SJCRH30 (cell line): ENCODE measurements around the gene FAM174C. TPM values are rescaled to one million over a fixed set of nuclear protein-coding genes. Genes with fewer than 3 reads are reported as not detected.
A peak's percentile ranks its signal among the peaks of the same experiment; 100 is the strongest.

ENCODE experiments used
- DNase-seq, 2 experiments: peaks; one replicate each; pipeline ENCODE4 v3.0.0-alpha.2; 2015 to 2020
- H3K27ac ChIP-seq: fragments of 250-450 bp; sonication (Bioruptor Pico); 2 replicates; pipeline ENCODE4 v1.5.1; 2020; ENCODE audit warnings: mild to moderate bottlenecking, moderate library complexity
- H3K27me3 ChIP-seq: fragments of 250-450 bp; sonication (Bioruptor Pico); 2 replicates; pipeline ENCODE4 v1.5.1; 2020; ENCODE audit warnings: mild to moderate bottlenecking, moderate library complexity
- H3K36me3 ChIP-seq: fragments of 250-450 bp; sonication (Bioruptor Pico); 2 replicates; pipeline ENCODE4 v1.5.1; 2020; ENCODE audit warnings: mild to moderate bottlenecking, moderate library complexity
- H3K4me1 ChIP-seq: fragments of 250-450 bp; sonication (Bioruptor Pico); 2 replicates; pipeline ENCODE4 v1.5.1; 2020; ENCODE audit warnings: mild to moderate bottlenecking, moderate library complexity
- H3K4me3 ChIP-seq: fragments of 250-450 bp; sonication (Bioruptor Pico); 2 replicates; pipeline ENCODE4 v1.5.1; 2020; ENCODE audit warnings: mild to moderate bottlenecking, moderate library complexity
- H3K9me3 ChIP-seq: fragments of 250-450 bp; sonication (Bioruptor Pico); replicated peaks from 2 replicates; pipeline ENCODE4 v1.5.1; 2020; ENCODE audit warnings: mild to moderate bottlenecking, moderate library complexity
- total RNA-seq: library from RNA; depleted of rRNA; stranded (reverse); fragments of >200 nt; shearing (Covaris generic); gene quantifications from 2 replicates; pipeline ENCODE4 v1.2.3, GENCODE V29; 2014

FAM174C gene
- total RNA-seq, 1 experiment from 2014 or later: 25.1 TPM

DNA sequence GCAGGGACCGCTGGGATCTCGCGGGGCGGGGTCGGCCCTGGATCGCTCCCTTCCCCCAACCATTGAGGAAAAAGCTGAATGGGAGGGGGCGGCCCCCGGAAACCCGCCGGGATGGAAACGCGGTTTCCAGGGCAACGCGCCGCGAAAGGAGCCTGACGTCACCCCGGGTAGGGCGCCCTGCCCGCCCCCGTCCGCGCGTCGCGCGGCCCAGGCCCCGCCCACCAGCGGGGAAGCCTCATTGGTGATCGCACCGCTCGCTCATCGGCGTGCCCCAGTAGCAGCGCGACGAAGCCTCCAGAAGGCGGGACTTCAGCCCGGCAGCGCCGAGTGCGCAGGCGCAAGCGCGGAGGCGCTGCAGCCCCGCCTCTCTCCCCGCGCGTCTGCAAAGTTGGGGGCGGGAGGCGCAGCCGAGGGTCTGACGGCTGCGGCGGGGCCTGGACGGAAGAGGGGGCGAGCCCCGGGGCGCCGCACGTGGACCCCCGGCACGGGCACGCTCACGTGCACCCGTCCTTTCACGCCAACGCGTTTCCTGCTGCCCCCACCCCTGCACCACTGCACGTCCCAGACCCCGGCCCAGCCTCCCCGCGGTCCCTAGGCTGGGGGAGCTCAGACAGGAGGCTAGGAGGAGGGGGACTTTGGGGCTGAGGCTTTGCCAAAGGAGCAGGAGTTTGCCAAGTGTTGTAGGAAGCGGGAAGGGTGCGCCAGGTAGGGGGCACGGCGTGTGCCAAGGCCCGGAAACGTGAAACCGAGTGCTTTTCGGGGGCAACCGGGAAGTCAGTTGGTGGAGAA is 14.4 kb upstream of the FAM174C start:
- H3K9me3 ChIP-seq: no peaks in the 10 kb centered on the region
- peak; percentile 95 to 96 for DNase-seq
- H3K27ac ChIP-seq: peak overlapping the region; percentile 81; the same call in 1 of the 2 replicates
- H3K36me3 ChIP-seq: peaks cover 6% of the 10 kb centered on the region
- H3K4me3 ChIP-seq: peak overlapping the region; percentile 62
- no peaks in the 10 kb centered on the region for H3K27me3 ChIP-seq
- H3K4me1 ChIP-seq: peaks cover 32% of the 10 kb centered on the region

DNA sequence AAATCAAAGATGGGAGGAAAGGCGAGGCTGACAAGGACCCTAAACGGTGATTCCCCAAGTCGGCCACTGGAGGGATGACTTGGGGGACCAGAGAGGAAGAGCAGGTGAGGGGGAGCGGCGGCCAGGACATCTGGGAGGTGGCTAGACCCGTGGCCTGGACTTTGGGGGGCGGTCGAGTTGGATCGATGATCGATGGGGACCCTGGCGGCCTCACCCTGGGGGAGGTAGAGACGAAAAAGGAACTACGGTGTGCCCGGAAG is 13.9 kb upstream of the FAM174C start:
- DNase-seq: peak in 1 of 2 experiments; percentile 59
- no peaks in the 10 kb centered on the region for H3K27me3 ChIP-seq
- H3K4me3 ChIP-seq: peak overlapping the region; percentile 62
- peaks cover 35% of the 10 kb centered on the region for H3K4me1 ChIP-seq
- peaks cover 4% of the 10 kb centered on the region for H3K36me3 ChIP-seq
- peak overlapping the region; percentile 81; the same call in 1 of the 2 replicates for H3K27ac ChIP-seq
- no peaks in the 10 kb centered on the region for H3K9me3 ChIP-seq

DNA sequence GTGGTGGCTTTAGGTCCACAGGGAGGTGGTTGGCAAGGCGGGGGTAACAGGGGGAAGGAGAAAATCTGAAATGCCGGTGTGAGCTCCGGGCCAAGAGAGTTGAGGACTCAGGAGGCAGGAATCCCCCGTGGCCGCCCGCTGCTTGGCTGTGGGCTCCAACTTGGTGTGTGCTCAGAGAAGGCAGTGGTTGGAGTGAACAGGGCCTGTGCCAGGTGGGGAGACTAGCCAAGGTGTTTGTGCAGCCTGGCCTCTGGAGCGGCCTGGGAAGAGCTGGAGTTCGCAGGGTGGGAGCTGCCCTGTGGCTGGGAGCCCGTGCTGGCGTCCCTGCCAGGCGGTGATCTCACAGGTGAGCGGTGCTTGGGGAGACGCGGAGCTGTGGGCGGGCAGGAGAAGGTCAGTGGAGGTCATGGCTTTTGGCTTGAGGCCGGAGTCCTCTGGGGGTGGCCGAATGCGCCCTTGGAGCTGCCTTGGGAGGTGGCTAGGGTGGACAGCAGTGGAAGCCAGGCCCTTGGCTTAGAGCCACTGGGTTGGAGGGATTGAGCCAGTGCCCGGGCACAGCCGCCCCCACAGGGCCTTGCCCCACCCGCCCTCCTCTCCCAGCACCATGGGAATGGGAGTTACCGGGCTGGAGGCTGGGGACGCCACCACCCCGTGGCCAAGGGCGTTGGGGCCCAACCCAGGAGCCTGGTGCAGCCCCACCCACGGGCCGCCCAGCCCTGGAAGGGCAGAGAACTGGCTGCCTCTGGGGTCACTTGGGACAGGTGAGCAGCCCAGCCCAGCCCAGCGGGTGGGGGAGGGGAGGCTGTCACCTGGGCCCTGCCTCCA is 13.3 kb upstream of the FAM174C start:
- DNase-seq: no peak
- Histone ChIP-seq H3K36me3 (no peaks in the 10 kb centered on the region; the same call in none of the 2 replicates), H3K27me3 (no peaks in the 10 kb centered on the region), H3K9me3 (no peaks in the 10 kb centered on the region), H3K4me1 (peaks cover 35% of the 10 kb centered on the region), H3K27ac (peak overlapping the region; percentile 81), H3K4me3 (peak overlapping the region; percentile 62)

DNA sequence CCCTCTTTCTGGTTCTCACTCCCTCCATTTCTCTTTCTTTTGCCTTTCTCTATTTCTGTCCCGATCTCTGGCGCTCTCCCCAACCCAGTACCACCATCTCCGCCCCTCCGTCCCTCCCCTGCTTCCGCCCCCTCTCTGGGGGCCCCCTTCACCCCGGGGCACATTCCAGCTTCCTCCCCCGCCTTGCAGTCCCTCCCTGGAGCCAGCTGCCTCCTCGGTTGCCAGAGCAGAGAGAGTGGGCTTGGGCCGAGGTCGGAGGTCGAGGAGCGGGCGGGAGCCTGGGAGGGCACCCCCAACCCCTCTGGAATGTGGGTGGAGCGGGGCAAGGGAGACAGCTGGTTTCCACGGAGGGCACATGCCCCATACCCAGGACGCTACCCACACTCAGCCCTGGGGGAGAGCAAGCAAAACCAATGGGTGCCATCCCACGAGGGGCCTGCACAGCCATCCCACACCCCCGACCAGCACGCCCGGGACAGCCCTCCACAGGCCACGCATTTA is 12.7 kb upstream of the FAM174C start:
- DNase-seq: peak; percentile 73 to 84
- Histone ChIP-seq H3K9me3 (no peaks in the 10 kb centered on the region), H3K27me3 (no peaks in the 10 kb centered on the region), H3K4me3 (peak overlapping the region; percentile 62), H3K36me3 (no peaks in the 10 kb centered on the region; the same call in none of the 2 replicates), H3K4me1 (peaks cover 35% of the 10 kb centered on the region), H3K27ac (peak overlapping the region; percentile 81)

DNA sequence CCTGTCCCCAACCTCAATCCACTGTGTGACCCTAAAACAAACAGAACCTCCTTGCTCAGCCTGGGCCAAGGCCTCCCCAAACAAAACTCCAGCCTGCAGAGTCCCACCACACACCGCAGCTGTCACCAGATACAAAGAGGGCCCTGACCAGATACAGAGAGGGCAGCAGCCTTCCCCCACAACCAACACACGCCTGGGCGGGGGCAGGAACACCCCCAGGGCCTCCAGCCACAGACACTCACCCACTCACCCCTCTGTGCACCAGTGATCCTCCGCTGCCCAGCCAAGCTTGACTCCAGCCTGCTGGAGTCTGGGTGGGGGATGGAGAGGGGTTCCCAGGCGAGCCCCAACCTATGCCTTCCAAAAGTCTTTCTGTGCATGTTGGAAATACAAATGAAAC is 12.1 kb upstream of the FAM174C start:
- Histone ChIP-seq H3K27me3 (no peaks in the 10 kb centered on the region), H3K36me3 (no peaks in the 10 kb centered on the region), H3K27ac (peak overlapping the region; percentile 81), H3K4me3 (peak overlapping the region; percentile 62), H3K4me1 (peaks cover 35% of the 10 kb centered on the region), H3K9me3 (no peaks in the 10 kb centered on the region)
- DNase-seq: peak; percentile 70 to 74

DNA sequence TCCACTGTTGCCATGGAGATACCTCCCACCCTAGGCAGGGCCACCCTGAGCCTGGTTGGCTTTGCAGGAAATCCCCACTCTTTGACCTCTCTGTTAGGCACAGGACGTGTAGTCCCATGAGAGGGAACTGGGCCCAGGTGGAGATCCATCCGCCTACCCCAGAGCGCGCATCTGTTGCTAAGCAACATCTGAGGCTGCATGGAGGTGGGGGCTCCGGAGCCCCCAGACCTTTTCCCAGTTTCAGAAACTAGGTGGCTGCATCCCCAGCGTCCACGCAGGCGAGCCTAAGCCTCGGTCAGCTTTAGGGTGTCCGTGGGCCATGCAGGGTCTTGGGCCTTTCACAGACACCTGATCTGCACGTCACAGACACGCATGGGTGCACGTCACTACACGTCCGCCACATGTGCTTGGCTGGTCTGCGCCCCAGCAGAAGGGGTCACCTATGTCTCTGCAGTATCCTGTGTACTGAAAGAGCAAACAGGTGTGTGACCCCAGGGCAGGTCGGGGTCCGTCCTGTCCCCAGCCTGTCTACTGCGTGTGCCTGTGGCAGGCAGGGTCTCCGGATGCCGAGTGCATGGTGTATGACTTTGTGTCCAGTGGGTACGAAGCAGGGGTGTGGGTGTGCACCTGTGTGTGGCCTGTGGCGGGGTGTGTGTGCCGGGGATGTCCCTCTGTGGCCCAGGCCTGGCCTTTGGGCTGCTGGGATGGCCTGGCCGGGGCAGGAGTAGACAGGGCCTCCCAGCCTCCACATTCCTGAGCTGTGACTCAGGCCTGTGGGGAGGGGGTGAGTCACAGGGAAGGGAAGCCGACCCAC is 10.3 kb upstream of the FAM174C start:
- Histone ChIP-seq H3K36me3 (no peaks in the 10 kb centered on the region), H3K27me3 (no peaks in the 10 kb centered on the region), H3K9me3 (no peaks in the 10 kb centered on the region), H3K4me3 (no peak overlapping the region), H3K27ac (peak overlapping the region; percentile 25; the same call in 1 of the 2 replicates), H3K4me1 (peaks cover 41% of the 10 kb centered on the region)
- peak; percentile 77 to 78 for DNase-seq

DNA sequence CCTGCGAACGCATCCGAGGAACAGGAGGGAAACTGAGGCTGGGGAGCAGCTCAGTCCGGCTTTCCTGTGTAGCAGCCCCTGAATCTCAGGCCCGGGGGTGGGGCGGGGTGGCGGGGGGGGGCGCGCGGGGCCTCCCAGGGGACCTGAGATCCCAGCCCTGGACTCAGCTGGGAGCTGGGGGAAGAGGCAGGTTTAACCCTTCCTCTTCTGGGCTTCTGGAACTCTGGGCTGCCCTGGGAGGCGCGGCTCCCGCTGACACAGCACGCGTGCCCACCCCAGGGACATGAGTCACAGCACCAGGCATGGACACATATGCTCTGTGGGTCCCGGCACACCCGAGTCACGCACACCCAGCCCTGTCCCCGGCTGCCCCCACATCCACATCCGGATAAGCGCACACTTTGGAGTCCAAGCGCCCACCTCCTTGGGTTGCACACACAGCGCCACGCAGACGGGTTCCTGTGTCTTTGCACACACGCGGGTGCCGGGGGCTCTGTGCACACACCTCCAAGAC is 9.7 kb upstream of the FAM174C start:
- peak overlapping the region; percentile 23; the same call in 1 of the 2 replicates for H3K27ac ChIP-seq
- no peaks in the 10 kb centered on the region for H3K27me3 ChIP-seq
- DNase-seq: peak; percentile 55 to 66
- H3K4me1 ChIP-seq: peaks cover 38% of the 10 kb centered on the region
- H3K9me3 ChIP-seq: no peaks in the 10 kb centered on the region
- peaks cover 5% of the 10 kb centered on the region for H3K36me3 ChIP-seq
- peak overlapping the region; percentile 56 for H3K4me3 ChIP-seq

DNA sequence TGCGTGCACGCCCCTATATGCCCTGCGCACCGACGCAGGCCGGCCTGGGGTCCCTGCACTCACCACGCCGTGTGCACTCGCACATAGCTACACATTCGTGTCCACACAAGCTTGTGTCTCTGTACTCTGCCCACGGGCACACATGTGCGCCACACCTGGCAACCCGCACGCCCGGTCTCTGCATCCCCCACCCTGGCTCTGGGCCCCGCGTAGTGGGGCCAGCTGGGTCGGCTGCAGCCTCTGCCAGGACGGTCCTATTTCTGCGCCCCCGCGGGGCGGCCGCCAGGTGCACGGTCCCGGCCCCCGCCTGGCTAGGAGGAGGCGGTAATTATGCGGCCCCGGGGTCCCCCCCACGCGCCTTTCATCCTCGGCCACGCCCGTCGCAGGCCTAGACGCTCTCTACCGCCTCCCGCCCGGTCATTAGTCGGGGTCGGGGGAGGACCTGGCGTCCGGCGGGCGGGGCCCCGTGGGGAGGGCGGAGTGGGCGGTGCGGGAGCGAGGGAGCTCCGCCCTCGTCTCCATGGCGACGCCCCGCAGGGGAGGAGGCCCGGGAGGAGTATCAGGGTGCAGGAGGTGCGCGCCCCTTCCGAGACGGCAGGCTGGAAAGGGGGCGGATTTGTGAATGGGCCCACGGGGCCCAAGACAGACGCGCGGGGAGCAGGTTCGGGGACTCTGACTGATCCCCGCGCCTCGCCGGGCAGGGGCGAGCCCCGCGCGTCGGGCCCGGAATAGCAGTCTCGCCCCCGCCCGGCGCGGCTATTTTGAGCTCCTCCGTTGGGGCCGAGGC is 9.0 kb upstream of the FAM174C start:
- peak; percentile 83 to 86 for DNase-seq
- Histone ChIP-seq H3K36me3 (peaks cover 11% of the 10 kb centered on the region), H3K9me3 (no peaks in the 10 kb centered on the region), H3K27me3 (no peaks in the 10 kb centered on the region), H3K4me1 (peaks cover 38% of the 10 kb centered on the region), H3K4me3 (peak overlapping the region; percentile 56), H3K27ac (peak overlapping the region; percentile 23; the same call in 1 of the 2 replicates)

DNA sequence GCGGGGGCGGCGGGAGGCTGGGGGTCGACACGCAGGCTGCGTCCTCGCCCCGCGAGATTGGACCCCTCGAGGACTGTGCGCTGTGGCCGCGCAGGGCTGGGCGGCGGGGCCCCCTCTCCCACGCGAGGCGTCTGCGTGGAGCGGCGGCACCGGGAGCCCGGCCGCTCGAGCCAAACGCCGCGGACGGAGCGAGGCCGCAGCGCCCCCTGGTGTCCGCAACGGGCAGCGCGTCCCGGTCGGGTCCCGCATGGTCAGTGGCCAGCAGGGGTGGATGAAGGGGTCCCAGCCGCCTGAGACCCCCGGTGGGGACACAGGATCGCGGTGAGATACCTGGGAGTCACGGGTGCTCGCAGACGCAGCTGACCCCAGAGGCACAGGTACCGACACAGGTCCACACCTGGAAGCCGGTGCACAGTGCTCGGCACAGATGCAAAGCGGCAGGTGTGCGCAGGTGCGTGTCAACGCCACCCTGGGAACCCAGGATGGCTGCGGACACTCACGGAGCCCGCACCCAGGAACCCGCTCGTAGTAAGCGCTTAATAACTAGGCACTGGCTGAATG is 8.3 kb upstream of the FAM174C start:
- peaks cover 38% of the 10 kb centered on the region for H3K4me1 ChIP-seq
- peak overlapping the region; percentile 56 for H3K4me3 ChIP-seq
- peak in 1 of 2 experiments; percentile 68 for DNase-seq
- H3K27ac ChIP-seq: no peak overlapping the region
- H3K27me3 ChIP-seq: no peaks in the 10 kb centered on the region
- peaks cover 12% of the 10 kb centered on the region for H3K36me3 ChIP-seq
- H3K9me3 ChIP-seq: no peaks in the 10 kb centered on the region

DNA sequence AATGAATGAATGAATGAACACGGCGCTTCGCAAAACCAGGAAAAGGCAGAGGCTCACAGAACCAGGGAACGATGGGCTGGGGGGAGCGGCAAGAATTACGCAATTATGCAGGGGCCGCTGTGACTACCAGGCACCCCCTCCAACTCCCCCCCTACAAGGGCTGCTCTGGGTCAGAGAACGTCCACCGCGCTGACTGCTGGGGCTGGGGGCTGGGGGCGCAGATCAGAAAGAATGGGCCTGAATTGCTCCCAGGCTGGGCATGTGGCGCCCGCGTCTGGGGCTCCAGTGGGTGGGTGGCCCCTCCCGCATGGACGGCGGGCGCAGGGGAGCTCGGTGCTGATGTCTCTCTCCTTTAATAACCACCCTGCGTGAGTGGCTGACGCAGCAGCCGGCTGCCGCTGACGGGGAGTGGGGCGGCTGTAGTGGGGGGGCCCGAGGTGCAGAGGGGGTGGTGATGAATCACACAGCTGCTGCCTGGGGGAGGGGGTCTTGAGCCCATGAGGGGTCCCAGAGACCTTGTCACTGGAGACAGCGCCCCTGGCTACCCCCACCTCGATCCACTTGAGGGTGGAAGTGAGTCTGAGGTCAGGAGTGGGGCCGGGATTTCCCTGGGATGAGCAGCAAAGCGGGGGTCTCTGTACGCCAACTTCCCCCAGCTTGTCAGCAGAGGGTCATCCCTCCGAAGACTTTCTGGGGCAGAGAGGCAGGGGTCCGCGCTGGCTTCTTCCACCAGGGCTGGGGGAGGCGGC is 7.7 kb upstream of the FAM174C start:
- no peaks in the 10 kb centered on the region for H3K27me3 ChIP-seq
- H3K9me3 ChIP-seq: no peaks in the 10 kb centered on the region
- no peak overlapping the region for H3K4me3 ChIP-seq
- H3K4me1 ChIP-seq: peaks cover 33% of the 10 kb centered on the region
- H3K36me3 ChIP-seq: peaks cover 13% of the 10 kb centered on the region
- no peak overlapping the region for H3K27ac ChIP-seq
- DNase-seq: no peak

DNA sequence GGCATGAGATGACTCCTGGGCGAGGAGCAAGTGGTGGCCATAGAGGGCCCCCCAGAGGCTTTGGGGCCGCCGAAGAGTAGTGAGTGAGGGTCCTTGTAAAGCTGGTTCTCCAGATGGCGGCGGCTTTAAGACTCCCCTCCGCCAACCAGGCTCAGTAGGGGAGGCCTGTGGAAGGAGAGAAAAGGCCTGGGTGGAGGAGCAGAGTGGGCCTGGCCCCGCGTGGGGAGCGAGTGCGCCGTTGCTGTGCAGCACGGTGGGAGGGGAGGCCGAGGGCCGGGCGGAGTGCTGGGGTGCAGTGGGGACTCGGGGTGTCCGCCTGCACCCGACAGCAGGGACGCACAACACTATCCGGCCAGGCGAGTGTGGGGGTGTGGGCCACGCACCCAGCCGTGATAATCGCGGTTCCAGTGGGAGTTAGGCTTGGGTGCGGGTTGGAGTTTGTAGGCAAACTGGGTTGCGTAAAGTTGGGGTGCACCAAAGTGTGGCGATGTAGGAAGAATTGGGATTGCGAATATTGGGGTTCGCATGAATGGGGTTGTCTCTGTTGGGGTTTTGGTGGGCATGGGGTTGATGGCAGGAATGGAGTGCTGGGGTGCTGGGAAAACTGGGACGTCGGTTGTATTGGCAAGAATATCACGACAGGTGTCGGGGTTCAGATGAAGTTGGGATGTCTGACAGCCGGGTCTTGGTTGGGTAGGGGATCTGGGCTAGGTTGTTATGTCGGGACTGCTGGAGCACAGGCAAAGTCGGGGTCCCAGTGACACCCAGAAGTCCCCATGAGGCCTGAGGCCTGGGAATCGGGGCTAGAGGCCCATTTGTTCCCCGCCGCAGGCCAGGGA is 6.9 kb upstream of the FAM174C start:
- peak overlapping the region; percentile 66 for H3K4me3 ChIP-seq
- no peaks in the 10 kb centered on the region for H3K9me3 ChIP-seq
- peaks cover 25% of the 10 kb centered on the region for H3K4me1 ChIP-seq
- H3K27me3 ChIP-seq: no peaks in the 10 kb centered on the region
- no peak for DNase-seq
- H3K27ac ChIP-seq: no peak overlapping the region
- peaks cover 20% of the 10 kb centered on the region for H3K36me3 ChIP-seq

DNA sequence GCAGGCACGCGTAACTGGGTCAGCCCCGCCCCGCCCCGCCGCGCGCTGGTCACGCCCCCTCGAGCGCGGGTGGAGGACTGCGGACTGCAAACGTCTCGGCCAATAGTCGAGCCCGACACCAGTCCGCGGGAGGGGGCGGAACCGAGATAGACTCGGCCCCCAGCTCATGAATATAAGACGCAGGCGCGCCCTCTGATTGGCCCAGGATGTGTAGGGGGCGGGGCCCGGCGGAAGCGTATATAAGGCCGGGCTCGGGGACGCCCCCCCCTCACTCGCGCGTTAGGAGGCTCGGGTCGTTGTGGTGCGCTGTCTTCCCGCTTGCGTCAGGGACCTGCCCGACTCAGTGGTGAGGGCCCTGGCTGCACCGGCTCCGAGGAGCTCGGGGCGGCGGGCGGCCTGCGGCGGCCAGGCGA is 6.3 kb upstream of the FAM174C start, which contains the start of gene CIRBP:
Gene CIRBP (plus strand): TSS at position 268 of the 413 bp plus-strand sequence. CDS start 1,602 bp downstream, outside the sequence.
- Histone ChIP-seq H3K4me3 (peak within 1 kb of the TSS; percentile 66), H3K27me3 (no peaks in the 10 kb centered on the region), H3K27ac (peak within 1 kb of the TSS; percentile 72), H3K36me3 (peaks cover 26% of the 10 kb centered on the region), H3K9me3 (no peaks in the 10 kb centered on the region), H3K4me1 (peaks cover 23% of the 10 kb centered on the region)
- peak; percentile 99 for DNase-seq
